Measurements from ENCODE around the gene CHD3. TPM values are rescaled to one million over a fixed set of nuclear protein-coding genes. Genes with fewer than 3 reads are reported as not detected.
A peak's percentile ranks its signal among the peaks of the same experiment; 100 is the strongest.

The CHD3 gene
- total RNA-seq, 1 donor from 2014 or later: 133 TPM

DNA sequence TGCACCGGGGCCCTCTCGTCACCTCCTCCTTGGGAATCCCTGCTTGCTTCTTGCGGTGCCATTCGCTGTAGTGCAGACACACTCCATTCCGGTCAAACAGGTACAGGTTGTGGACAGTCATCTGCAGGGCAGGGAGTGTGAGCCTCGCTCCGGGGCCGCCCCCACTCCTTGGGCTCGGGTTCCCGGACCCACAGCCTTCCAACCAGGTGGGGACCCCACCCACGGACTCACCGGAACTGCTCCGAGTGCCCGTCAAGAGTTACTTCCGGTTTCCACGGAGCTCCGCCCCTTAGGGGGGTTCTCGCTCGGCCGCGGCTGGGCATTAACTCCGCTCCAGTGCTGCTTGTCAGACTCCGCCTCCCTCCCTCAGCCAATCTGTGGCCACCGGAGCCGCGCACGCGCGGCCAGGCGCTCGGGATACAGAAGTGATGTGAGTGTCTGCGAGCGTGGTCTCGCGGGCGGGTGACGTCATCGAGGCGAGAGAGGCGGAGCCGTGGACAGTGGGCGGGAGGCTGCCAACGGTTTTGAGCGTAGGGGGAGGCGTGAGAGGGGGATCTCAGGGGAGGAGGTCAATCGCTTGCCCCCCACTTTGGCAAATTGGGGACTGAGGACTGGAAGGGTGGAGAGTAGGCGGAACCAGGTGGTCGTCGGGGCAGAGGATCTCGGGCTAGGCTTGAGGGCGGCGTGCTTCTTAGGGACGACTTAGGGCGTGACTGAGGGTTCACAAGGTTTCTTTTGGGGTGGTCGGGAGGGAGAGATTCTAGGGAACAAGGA, 43.3 kb downstream of the CHD3 start, which contains the start of the genes CNTROB and TRAPPC1:
Gene CNTROB (plus strand): TSS at position 498 of the 774 bp plus-strand sequence. CDS start 874 bp downstream, outside the sequence.
Gene TRAPPC1 (minus strand): TSS at position 238 of the 774 bp plus-strand sequence. CDS start 117 bp downstream, at position 121.
- Mint-ChIP-seq H3K27me3 (ENCODE audit: unreplicated experiment) (peaks cover 13% of the 10 kb centered on the region), H3K9me3 (ENCODE audit: unreplicated experiment) (no peaks in the 10 kb centered on the region), H3K27ac (ENCODE audit: unreplicated experiment) (peak within 1 kb of the TSS; percentile 74), H3K36me3 (ENCODE audit: low read depth, unreplicated experiment) (peaks cover 13% of the 10 kb centered on the region), H3K4me1 (ENCODE audit: unreplicated experiment) (peaks cover 31% of the 10 kb centered on the region), H3K4me3 (ENCODE audit: unreplicated experiment) (peak within 1 kb of the TSS; percentile 100)
- DNase-seq (ENCODE audit: low spot score): peak; percentile 99
- TF ChIP-seq, protein P1, sequence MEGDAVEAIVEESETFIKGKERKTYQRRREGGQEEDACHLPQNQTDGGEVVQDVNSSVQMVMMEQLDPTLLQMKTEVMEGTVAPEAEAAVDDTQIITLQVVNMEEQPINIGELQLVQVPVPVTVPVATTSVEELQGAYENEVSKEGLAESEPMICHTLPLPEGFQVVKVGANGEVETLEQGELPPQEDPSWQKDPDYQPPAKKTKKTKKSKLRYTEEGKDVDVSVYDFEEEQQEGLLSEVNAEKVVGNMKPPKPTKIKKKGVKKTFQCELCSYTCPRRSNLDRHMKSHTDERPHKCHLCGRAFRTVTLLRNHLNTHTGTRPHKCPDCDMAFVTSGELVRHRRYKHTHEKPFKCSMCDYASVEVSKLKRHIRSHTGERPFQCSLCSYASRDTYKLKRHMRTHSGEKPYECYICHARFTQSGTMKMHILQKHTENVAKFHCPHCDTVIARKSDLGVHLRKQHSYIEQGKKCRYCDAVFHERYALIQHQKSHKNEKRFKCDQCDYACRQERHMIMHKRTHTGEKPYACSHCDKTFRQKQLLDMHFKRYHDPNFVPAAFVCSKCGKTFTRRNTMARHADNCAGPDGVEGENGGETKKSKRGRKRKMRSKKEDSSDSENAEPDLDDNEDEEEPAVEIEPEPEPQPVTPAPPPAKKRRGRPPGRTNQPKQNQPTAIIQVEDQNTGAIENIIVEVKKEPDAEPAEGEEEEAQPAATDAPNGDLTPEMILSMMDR (IDR thresholded peaks at IDR 0.05; ENCODE audit: unreplicated experiment): no peak

DNA sequence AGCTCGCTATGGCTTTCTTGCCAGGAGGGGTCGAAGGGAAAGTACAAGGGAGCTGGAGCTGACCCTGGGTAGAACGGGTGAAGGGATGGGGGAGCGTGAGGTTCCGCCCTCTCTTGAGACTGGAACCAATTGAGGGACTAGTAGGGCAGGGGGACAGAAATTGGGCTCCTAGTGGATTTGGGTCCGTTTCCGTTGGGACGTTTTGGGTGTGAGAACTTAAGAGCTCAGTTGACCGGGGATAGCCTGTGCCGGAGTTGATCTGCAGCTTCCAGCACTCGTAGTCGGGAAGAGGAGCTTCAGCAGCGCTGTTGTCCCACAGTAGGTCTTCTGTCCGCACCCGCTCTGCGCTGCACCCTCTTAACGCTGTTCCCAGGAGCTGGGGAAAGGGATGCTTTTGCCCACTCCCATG, 43.9 kb downstream of the CHD3 start:
- H3K4me3 Mint-ChIP-seq (ENCODE audit: unreplicated experiment): peak overlapping the region; percentile 100
- H3K27ac Mint-ChIP-seq (ENCODE audit: unreplicated experiment): peak overlapping the region; percentile 74
- TF ChIP-seq, protein P1 (IDR thresholded peaks at IDR 0.05; ENCODE audit: unreplicated experiment): no peak
- H3K9me3 Mint-ChIP-seq (ENCODE audit: unreplicated experiment): no peaks in the 10 kb centered on the region
- H3K27me3 Mint-ChIP-seq (ENCODE audit: unreplicated experiment): peaks cover 13% of the 10 kb centered on the region
- peaks cover 16% of the 10 kb centered on the region for H3K36me3 Mint-ChIP-seq (ENCODE audit: low read depth, unreplicated experiment)
- DNase-seq (ENCODE audit: low spot score): no peak
- H3K4me1 Mint-ChIP-seq (ENCODE audit: unreplicated experiment): peaks cover 28% of the 10 kb centered on the region

DNA sequence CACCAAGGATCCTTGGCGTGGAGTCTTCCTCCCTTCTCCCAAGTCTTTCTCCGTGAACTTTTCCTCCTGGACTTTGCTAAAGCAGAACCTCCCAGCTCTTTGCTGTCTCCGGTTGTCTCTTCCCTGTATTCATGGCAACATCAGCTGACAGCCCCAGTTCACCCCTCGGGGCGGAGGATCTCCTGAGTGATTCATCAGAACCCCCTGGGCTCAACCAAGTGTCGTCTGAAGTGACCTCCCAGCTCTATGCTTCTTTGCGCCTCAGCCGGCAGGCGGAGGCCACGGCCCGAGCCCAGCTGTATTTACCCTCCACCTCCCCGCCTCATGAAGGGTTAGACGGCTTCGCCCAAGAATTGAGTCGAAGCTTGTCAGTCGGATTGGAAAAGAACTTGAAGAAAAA, 44.4 kb downstream of the CHD3 start:
- Mint-ChIP-seq H3K4me3 (ENCODE audit: unreplicated experiment) (peak overlapping the region; percentile 100), H3K36me3 (ENCODE audit: low read depth, unreplicated experiment) (peaks cover 14% of the 10 kb centered on the region), H3K9me3 (ENCODE audit: unreplicated experiment) (no peaks in the 10 kb centered on the region), H3K27me3 (ENCODE audit: unreplicated experiment) (peaks cover 11% of the 10 kb centered on the region), H3K4me1 (ENCODE audit: unreplicated experiment) (peaks cover 26% of the 10 kb centered on the region), H3K27ac (ENCODE audit: unreplicated experiment) (no peak overlapping the region)
- peak; percentile 24 for DNase-seq (ENCODE audit: low spot score)
- TF ChIP-seq, protein P1 (IDR thresholded peaks at IDR 0.05; ENCODE audit: unreplicated experiment): no peak

DNA sequence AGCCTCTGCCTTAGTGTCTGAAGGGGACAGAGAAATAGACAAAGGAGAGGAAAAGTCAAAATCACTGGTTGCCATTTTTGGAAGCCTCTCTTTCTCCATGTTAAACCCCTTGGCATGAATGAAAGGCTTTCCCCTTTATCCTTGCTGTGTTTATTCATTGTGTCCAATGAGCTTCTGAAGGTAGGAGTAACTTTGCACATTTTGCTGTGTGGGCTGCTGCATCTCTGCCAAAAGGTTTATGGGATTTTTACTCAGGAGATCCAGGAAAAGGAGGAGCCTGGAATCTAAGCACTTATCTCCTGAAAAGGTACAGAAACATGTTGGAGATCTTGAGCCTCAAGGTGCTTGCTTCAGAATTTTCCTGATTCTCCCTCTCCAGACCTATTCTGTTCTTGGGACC, 47.3 kb downstream of the CHD3 start:
- no peak overlapping the region for H3K4me3 Mint-ChIP-seq (ENCODE audit: unreplicated experiment)
- no peak for DNase-seq (ENCODE audit: low spot score)
- no peak overlapping the region for H3K27ac Mint-ChIP-seq (ENCODE audit: unreplicated experiment)
- TF ChIP-seq, protein P1 (IDR thresholded peaks at IDR 0.05; ENCODE audit: unreplicated experiment): no peak
- peaks cover 5% of the 10 kb centered on the region for H3K27me3 Mint-ChIP-seq (ENCODE audit: unreplicated experiment)
- H3K36me3 Mint-ChIP-seq (ENCODE audit: low read depth, unreplicated experiment): peaks cover 23% of the 10 kb centered on the region
- no peaks in the 10 kb centered on the region for H3K9me3 Mint-ChIP-seq (ENCODE audit: unreplicated experiment)
- peaks cover 23% of the 10 kb centered on the region for H3K4me1 Mint-ChIP-seq (ENCODE audit: unreplicated experiment)

DNA sequence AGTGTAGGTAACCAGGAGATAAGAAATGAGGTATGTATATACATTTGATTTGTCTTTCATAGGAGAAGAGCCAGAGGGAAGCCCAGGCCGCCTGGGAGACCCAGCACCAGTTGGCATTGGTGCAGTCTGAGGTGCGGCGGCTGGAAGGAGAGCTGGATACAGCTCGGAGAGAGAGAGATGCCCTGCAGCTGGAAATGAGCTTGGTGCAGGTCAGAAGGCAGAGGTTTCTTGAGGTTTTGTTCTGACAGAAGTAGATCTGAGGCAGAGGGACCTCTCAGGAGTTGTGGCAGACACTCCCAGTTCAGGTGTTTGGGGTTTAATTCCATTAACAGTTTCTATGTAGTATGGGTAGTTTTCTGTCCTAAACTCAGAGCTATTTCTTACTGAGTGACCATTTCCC, 51.4 kb downstream of the CHD3 start:
- Mint-ChIP-seq H3K9me3 (ENCODE audit: unreplicated experiment) (no peaks in the 10 kb centered on the region), H3K27ac (ENCODE audit: unreplicated experiment) (no peak overlapping the region), H3K4me3 (ENCODE audit: unreplicated experiment) (peak overlapping the region; percentile 61), H3K4me1 (ENCODE audit: unreplicated experiment) (no peaks in the 10 kb centered on the region), H3K27me3 (ENCODE audit: unreplicated experiment) (peaks cover 2% of the 10 kb centered on the region), H3K36me3 (ENCODE audit: low read depth, unreplicated experiment) (peaks cover 35% of the 10 kb centered on the region)
- no peak for DNase-seq (ENCODE audit: low spot score)
- TF ChIP-seq, protein P1 (IDR thresholded peaks at IDR 0.05; ENCODE audit: unreplicated experiment): no peak
